Stimulated activated CD4-positive, alpha-beta T cell treated with anti-CD3 and anti-CD28 coated beads, Interleukin-4, amount 100 ng/mL, for 1 hour (primary cell): ENCODE results near the gene MBOAT1.

ENCODE experiments used
- DNase-seq: peaks from one replicate; pipeline ENCODE4 v3.0.0-alpha.2; 2020

The MBOAT1 gene

DNA sequence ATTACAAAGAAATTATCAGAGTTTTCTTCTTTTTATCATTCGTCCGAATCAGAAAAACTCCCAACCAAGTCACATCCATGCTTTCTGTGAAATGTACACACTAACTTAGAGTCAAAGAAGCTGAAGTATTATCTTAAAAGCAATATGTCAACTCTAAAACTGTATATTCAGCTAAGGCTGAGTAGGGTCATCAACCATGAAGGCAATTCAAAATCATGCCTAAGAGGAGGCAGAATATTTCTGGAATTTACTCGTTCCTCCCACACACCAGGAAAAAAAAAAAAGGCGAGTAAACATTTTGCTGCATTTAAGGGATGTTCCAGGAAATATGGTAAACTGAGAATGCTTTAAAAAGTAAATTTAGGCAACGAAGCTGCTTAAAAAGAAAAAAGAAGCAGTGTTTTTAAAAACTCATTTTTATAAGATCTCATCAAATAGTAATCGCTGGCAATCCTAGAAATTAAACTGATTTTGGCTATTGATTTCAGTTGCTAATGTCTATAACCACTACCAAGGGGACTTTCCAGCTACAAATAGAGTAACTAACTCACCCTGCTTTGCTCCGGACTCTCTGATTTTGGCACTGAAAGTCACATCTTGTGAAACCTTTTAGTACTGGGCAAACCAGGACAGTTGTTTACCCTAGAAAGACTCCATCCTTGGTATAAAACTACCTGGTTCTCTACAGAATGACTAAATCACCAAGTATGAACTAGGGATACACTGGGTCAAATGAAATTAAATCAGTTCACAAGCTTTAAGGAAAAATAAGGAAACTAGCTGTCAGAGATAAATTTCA, 82.8 kb downstream of the MBOAT1 start:
- no peak for DNase-seq

GRCh38 chr6:20128018-20128417, 84.3 kb downstream of the MBOAT1 start:
- no peak for DNase-seq

- peak; percentile 71 for DNase-seq
Observed at GRCh38 chr6:20126789-20127653, 85.2 kb downstream of the MBOAT1 start.

GRCh38 chr6:20126102-20126752, 86.0 kb downstream of the MBOAT1 start:
- no peak for DNase-seq

DNA sequence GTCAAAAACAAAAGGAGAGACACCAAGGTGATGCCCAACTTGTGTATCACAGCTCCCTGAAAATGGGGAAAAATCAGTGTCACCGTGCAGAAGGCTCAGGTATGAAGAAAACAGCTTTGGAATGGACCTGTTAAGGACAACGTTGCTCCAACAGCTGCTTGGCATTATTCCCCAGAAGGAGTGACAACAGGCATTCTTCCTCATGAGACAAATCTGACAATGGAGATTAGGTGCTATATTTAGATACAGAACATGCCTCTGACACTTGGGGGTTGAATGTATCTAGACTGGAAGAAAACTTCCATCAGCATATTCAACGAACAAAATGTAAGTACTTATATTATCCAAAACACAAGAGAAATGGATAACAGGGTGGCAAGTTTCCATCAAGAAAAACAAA, 87.7 kb downstream of the MBOAT1 start:
- DNase-seq: no peak

DNA sequence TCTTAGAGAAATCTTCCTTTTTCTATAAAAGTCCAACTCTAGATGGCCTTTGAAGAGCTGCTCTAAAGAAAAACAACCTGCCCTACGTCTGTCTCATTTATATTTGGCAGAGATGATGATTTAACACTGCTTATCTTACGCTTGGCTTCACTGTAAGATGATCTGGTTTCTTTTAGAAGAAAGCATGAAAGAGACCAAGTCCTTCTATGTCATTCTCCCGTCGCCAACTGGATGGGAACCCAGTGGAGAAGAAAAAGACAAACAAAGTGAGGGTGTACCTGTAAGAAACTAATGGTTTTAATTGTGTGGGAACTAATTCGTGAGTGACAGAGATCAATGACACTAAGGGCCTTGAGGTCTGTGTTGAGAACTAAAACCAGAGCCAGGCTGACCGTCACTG, 92.8 kb downstream of the MBOAT1 start:
- DNase-seq: no peak

DNA sequence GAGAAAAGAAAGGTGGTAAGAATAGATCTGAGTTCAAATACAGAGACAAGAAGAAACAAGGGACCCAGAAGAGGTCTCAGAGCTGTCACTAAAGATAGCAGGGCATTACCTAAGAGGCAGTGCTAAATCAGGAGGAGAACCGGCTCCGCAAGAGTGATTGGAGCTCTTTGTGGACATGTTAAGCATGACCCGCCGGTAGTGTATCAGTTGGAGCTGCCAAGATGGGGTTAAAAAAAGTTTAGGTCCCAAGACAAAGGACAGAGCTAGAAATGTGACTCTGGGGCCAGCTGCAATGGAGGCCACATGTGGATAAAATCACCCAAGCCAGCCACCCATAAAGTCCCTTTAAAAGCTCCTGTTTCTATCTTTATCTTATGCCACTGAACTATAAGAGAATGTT, 93.4 kb downstream of the MBOAT1 start:
- DNase-seq: no peak

DNA sequence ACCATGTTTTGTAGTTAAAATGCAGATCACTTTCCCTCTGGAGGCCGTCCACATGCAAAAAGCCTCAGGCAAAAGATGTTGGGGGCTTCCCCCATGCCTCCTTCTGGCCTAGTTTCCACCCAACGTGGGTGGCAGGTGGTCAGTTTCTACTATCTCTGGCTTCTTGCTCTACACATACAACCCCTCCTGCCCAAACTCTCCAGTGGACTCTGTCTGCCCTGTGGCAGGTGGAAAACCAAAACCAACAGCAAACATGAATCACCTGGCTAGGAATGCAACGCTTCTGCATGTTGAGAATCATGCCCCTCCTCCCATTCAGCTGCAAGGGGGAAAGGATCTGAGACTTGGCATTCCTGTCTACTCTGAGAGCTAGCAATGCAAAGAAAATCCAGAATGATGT, 94.8 kb downstream of the MBOAT1 start:
- DNase-seq: no peak

DNA sequence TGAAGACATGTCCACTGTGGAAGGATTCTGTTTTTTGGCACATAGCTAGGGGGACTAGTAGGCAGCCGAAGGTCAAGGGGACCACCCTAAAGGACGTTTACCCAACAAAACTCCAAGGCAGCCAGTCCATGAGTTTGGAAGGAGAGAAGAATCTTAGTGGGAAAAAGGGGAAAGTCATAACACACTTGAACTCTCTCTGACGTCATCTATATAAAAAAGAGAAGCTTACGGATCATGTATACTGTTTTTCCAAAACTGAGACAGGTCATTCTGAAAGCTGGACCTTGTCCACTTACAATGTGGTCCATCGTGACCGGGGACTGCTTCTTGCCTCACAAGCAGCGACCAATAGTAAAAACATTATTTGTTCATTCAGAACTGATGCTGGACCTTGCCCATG, 95.5 kb downstream of the MBOAT1 start:
- no peak for DNase-seq

DNA sequence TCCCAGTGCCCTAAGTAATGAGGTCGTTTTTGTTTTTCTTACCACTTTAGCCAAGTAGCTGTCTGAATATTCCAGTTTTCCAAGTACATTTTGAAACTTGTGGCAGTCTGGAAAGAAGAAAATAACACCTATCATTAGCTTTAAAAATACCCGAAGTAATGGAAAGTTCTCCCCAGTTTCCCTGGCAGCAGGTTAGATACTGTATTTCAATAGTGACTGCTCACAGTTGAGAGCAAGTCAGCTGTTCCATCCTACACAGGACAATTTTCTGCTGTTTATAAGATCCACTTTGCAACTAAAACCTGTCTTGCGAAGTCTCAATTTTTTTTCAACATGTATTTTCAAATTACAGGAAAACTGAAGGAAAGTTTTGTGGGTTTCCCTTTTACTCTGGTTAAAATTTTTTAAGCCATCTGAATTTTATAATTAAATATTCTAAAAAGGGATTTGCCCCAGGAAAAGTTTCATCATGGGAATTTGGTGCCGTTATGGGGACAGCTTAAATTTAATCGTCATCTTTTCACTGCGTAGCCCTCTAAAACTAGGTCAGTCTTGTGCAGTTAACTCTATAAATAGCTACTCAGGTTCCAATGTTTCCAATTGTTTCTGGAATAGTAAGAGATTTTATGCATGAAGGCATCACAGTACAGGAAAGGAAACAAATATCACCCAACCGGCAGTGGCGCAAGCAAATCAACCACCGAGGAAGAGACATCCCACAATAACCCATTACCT, 96.9 kb downstream of the MBOAT1 start:
- no peak for DNase-seq

GRCh38 chr6:20113649-20114224, 98.5 kb downstream of the MBOAT1 start:
- DNase-seq: no peak

DNA sequence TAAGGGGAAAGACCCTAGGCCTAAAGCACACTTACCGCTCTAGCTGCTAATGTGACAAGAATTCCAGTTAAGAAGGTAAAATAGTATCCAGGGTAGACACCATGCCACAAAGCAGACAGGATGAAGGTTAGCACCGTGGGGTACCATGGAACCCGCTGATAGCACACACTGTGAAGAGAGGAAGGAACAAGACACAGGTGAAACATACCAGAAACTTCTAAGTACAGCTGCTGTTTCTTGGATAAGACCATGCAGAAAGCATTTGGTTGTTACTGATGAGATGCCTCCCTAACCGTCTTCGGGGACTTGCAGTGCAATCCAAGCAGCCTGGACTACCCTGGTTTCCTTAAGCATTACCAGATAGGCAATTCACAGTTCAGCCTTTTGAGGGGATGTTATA, 99.4 kb downstream of the MBOAT1 start:
- DNase-seq: no peak

- DNase-seq: no peak
Observed at GRCh38 chr6:20112241-20112640, 100.0 kb downstream of the MBOAT1 start.

DNA sequence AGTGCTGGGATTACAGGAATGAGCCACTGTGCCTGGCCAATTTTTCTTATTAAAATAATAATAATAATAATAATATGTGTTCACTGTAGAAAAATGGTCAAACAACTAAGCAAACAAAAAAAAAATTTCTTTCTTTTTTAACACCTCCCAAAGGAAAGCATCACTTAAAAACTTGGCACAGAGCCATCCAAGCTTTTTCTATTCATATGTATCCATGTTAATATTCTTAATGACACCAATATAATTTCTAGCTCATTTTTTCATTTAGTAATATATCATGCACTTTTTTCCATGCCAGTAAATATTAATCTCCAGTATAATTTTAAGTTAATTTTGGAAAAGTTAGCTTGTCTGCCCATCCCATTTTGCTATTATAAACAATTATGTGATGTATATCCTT, 101.8 kb downstream of the MBOAT1 start:
- DNase-seq: no peak

- no peak for DNase-seq
Observed at GRCh38 chr6:20109526-20109925, 102.7 kb downstream of the MBOAT1 start.

- no peak for DNase-seq
Observed at GRCh38 chr6:20105838-20106237, 106.4 kb downstream of the MBOAT1 start.

DNA sequence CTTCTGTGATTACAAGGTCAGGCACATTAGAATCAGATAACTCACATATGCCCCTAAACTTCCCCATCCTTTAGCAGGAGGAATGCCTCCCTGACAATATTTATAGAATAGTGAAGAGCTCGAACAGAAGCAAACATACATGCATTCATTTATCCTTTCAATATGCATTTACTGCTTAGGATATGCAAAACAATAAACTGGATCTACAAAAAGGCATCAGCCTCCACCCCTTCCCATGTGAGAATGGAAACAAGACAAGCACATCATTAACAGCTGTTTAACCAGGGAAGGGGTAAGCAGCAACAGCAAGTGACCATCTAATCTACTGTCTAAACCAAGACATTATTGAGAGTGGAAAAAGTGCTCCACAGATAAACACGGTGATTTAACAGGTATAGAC, 107.6 kb downstream of the MBOAT1 start:
- DNase-seq: no peak

DNA sequence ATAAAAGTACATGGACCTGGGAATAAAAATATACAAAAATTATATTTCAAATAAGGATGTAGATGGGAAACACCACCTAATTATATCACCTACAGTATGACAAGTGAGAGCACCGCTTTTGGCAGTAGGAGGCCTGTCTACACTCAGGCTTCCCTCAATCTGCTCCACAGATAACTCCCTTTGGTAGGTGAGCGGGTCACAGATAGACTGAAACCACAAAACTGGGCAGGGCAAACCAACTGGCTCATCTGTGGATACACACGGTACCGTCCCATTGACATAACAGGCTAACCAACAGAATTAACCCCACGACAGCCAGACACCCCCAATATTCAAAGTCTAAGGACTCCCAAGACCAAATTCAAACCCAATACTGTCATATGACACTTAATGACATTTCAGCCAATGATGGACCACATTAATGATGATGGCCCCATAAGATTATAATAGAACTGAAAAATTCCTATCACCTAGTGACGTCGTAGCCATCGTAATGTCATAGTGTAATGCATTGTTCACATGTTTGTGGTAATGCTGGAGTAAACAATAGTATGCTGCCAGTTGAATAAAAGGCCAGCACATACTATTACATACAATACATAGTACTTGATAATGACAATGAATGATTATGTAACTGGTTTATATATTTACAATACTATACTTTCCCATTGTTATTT, 109.7 kb downstream of the MBOAT1 start:
- no peak for DNase-seq

DNA sequence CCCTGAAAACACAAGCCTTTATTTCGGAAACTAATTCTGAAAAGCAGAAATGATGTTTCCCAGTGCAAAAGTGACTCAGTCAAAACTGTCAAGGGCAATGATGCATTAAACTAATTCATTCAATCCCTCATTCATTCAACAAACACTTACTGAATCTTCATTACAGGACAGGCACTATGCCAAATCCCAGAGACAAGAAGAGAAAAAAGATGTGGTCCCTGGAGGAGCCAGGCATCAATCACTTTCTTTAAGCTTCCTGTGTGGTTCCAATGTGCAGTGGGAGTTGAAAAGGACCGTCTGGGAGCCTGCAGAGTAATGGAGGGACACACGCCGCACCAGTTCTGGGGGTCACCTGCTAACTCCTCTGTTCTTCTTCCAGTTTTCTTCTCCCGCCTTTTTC, 113.1 kb downstream of the MBOAT1 start:
- no peak for DNase-seq

- no peak for DNase-seq
Observed at GRCh38 chr6:20098267-20098876, 113.9 kb downstream of the MBOAT1 start.

GRCh38 chr6:20096536-20096935, 115.7 kb downstream of the MBOAT1 start:
- no peak for DNase-seq

- DNase-seq: no peak
Observed at GRCh38 chr6:20095436-20095835, 116.8 kb downstream of the MBOAT1 start.
